Adrenal gland (tissue), 5 donors: ENCODE data around the gene RXYLT1.

Experiments used
- CTCF ChIP-seq, 6 experiments: fragments of 450-650 bp in 4 of 6; fragments of 200-600 bp in 2 of 6; sonication (generic) in 1 of 6; IDR thresholded peaks; 1 replicate in 5 of 6; 2 replicates in 1 of 6; pipeline versions ENCODE4 v1.5.1 to v1.8.0; 2016 to 2021; ENCODE audit warnings: antibody characterized with exemption in 6 of 6, mild to moderate bottlenecking in 2 of 6, moderate library complexity in 1 of 6
- POLR2A ChIP-seq, 2 donors: fragments of 450-650 bp; IDR thresholded peaks; one replicate each; pipeline ENCODE4 v1.6.1; 2017; ENCODE audit warnings: antibody characterized with exemption in 2 of 2, mild to moderate bottlenecking in 2 of 2, moderate library complexity in 1 of 2
- donor health status: DM: no; HTN: no; CAD: no.

GRCh38 chr12:63770375-63770774 lies 9.3 kb upstream of the RXYLT1 start:
- no peak for TF ChIP-seq CTCF (IDR thresholded peaks at IDR 0.05)
- no peak for TF ChIP-seq POLR2A (IDR thresholded peaks at IDR 0.05)
